DMS114 treated with DMSO at 0.1 percent for 48 hours (cell line): ENCODE measurements around the gene MYO7A.
A peak's percentile ranks its signal among the peaks of the same experiment; 100 is the strongest.

Source experiments
- DNase-seq: peaks from one replicate; lab custom pipeline; 2025; ENCODE audit not compliant: unreplicated experiment; lab: John Stamatoyannopoulos, UW

The MYO7A gene

DNA sequence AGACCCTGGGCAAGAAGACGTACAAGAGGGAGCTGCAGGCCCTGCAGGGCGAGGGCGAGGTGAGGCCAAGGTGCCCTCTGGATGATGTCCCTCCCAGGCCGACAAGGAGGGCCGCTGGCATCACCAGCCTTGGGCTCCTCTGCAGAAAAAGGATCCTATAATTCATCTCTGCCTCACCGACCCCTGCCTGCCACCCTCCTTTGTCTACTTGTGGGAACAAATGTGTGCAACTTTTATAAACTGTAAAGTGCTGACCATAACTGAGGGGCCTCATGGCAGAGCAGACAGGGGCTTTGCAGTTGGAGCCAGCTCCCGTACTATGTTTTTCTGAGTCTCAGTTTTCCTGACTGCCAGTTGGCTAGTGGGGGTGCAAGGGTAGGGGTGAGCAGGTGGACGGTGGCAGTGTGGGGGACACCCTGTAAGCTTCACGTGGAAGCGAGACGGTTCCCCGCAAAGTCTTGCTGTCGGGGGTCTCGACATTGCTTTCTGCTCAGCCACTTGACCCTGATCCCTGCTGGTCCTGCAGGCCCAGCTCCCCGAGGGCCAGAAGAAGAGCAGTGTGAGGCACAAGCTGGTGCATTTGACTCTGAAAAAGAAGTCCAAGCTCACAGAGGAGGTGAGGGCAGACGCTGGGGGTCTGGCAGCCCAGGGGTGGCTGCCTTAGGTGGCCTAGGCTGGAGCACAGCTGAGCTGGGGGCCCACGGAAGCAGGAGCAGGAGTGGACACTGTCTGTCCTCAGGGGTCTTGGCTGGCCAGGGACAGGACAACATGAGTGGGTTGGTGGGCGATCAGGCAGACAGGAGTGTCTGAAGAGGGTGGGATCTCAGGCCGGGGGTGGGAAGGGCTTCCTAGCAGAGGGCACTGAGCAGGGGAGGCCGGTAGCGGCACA lies 54.7 kb downstream of the MYO7A start:
- DNase-seq: no peak

GRCh38 chr11:77183431-77183984 lies 55.5 kb downstream of the MYO7A start:
- DNase-seq: no peak

DNA sequence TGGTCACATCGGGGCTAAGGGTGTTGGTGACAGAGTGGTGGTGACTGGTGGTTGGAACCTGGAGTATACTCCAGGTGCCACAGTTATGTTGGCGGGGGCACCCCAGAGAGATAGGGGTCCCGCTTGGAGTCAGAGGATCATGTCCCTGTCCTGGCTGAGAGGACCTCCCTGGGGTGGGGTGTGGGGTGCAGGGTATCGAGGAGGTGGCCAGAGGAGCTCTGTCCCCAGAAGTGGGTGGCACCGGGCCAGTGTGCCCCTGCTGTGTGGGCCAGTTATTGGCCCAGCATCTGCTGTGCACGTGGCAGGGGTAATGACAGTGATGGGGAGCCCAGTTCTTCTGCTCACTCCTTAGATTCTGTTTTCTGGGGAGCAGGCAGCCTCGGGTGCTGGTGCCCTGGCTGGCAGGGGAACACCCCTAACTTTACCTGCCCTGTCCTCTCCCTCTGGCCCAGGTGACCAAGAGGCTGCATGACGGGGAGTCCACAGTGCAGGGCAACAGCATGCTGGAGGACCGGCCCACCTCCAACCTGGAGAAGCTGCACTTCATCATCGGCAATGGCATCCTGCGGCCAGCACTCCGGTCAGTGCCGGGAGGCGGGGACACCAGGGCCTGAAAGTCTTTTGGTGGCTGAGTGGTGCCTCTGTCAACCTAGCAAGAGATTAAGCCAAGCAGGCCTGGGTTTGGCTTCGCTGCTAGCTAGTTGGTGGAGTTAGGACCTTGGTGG lies 56.3 kb downstream of the MYO7A start:
- DNase-seq: no peak

DNA sequence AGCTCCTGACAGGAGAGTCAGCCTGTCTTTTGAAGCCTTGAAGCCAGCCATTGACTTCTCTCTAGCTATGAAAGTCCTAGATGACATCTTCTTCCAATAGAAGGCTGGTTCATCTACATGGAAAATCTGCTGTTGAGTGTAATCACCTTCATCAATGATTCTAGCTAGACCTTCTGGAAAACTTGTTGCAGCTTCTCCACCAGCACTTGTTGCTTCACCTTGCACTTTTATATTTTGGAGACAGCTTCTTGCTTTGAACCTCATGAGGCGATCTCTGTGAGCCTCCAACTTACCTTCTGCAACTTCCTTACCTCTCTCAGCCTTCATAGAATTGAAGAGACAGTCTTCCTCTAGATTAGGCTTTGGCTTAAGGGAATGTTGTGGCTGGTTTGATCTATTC lies 58.3 kb downstream of the MYO7A start:
- DNase-seq: no peak

DNA sequence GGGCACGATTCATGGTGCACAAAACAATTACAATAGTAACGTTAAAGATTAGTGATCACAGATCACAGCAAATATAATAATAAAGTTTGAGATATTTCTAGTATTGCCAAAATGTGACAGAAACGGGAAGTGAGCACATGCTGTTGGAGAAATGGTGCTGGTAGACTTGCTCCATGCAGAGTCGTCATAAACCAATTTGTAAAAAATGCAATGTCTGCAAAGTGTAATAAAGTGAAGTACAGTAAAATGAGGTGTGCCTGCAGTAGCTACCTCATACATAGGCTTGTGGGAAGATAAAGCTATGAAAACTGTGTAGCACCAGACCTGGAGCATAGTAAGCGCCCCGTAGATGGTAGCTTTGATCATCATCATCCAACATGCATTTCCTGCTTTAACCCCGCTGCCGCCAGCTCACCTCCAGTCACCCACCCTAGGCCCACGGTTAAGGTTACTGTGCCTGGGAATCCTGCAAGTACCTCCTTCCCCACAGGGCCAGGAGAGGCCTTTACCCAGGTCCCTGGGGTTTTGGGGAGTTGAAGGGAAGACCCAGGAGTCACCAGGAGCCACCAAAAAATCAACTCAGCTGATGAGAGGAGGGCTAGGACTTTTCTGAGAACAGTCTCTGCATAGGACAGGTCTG lies 59.2 kb downstream of the MYO7A start:
- no peak for DNase-seq

GRCh38 chr11:77187776-77188632 lies 60.0 kb downstream of the MYO7A start:
- peak; percentile 46 for DNase-seq

GRCh38 chr11:77188633-77189491 lies 60.8 kb downstream of the MYO7A start:
- no peak for DNase-seq

GRCh38 chr11:77189588-77190210 lies 61.7 kb downstream of the MYO7A start:
- no peak for DNase-seq

- no peak for DNase-seq
Measured at GRCh38 chr11:77190331-77191075, 62.5 kb downstream of the MYO7A start.

GRCh38 chr11:77191429-77191822 lies 63.4 kb downstream of the MYO7A start:
- no peak for DNase-seq

DNA sequence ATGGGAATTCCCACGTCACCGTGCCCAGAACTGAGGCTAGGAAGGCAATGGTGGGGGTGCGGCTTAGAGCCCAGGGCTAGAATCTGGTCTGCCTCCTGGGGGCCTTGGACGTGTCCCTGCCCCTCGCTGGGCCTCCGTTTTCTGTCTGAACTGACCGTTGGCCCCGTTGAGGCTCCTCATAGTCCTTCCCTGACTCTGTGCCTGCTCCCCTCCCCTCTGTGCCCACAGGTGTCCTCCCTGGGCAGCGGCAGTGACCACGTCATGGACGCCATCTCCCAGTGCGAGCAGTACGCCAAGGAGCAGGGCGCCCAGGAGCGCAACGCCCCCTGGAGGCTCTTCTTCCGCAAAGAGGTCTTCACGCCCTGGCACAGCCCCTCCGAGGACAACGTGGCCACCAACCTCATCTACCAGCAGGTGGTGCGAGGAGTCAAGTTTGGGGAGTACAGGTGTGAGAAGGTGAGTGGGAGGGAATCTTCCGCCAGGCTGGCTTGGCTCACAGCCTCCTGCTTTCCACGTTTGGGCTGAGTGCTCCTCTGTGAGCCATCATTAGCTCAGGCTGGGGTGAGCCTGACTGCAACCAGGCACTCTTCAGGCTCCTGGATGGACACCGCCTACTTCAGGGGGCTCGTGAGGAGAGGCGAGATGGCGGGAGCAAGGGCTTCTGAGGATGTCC lies 63.9 kb downstream of the MYO7A start:
- peak; percentile 69 for DNase-seq

DNA sequence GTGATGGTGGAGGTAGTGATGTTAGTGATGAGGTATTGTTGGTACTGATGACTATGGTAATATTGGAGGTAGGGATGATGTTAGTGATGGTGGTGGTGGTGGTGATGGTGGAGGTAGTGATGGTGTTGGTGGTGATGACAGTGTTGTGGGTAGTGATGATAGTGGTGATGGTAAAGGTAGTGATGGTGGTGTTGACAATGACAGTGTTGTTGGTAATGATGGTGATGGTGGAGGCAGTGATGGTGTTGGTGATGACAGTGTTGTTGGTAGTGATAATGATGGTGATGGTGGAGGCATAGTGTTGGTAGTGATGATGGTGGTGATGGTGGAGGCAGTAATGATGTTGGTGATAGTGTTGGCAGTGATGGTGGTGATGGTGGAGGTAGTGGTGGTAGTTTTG lies 65.1 kb downstream of the MYO7A start:
- no peak for DNase-seq

GRCh38 chr11:77193911-77194830 lies 66.1 kb downstream of the MYO7A start:
- no peak for DNase-seq

DNA sequence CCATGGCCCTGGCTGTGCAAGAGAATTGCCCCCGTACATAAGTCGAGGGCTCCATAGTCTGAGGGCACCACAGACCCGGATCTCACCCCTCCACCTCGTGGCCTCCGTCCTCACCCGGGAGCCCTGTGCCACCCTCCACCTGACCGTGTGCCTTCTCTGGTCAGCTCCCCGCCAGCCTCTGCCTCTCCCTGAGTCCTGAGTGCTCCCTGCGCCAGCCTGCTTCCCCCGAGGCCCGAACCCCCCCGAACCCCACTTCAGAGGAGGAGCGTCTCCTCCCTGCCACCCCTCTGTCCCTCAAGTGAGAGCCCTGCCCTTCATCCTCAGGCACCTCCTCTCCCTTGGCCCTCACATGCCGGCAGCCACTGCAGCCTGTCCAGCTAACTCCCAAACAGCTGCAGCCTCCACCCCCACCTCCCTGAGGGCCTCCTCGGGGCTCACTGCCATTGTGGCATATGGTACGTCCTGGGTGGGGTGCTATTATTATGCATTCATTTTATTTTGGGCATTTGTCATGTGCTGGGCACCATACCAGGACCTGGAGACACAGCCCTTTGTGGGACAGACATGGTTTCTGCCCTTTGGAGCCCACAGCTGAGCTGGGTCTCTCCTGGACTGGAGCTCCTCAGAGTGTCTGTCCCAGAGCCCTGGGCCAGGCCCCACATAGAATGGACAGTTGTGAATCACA lies 67.2 kb downstream of the MYO7A start:
- DNase-seq: no peak

- no peak for DNase-seq
Measured at GRCh38 chr11:77196961-77197360, 68.9 kb downstream of the MYO7A start.

DNA sequence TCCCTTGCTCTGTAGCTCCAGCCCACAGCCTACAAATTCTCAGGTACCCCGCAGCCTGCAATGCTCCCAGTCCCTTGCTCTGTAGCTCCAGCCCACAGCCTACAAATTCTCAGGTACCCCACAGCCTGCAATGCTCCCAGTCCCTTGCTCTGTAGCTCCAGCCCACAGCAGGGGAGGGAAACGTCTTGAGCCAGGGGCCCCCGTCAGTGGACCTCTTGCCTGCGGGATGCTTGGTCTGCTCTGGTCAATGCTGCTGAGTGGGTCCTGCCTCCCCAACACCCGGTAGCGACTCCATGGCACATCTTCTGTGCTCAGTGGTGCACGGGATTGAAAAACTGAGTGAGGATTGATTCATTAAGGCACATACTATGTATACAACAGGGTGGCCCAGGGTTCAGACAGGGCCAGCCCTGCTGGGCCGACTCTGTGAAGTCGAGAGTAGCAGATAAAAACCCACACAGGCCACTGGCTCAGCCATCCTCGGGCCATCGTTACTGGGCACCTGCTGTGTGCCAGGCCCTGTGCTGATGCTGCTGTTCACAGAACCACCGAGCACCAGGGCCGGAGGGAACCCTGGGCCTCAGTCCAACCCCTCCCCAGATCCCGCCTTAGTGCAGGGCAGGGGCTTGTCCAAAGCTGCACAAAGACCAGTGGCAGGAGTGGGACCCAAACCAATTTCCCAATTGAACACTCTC lies 69.7 kb downstream of the MYO7A start:
- no peak for DNase-seq
